Vagina (tissue), 2 donors: ENCODE data around the gene RHOT2.

Source experiments
- CTCF ChIP-seq, 3 experiments: fragments of 450-650 bp in 2 of 3; fragments of 200-600 bp in 1 of 3; sonication (generic) in 1 of 3; IDR thresholded peaks; one replicate each; pipeline ENCODE4 v1.5.1; 2017 to 2019; ENCODE audit warnings: antibody characterized with exemption in 3 of 3, mild to moderate bottlenecking in 2 of 3, moderate library complexity in 2 of 3
- POLR2A ChIP-seq, 2 donors: fragments of 450-650 bp; IDR thresholded peaks; one replicate each; pipeline ENCODE4 v1.6.1; 2017; ENCODE audit warnings: antibody characterized with exemption in 2 of 2, mild to moderate bottlenecking in 2 of 2, moderate library complexity in 2 of 2

GRCh38 chr16:644556-644955 is 23.4 kb upstream of the RHOT2 start:
- TF ChIP-seq POLR2A (IDR thresholded peaks at IDR 0.05) (no peak), CTCF (IDR thresholded peaks at IDR 0.05) (no peak)
